Activated T-helper 1 cell treated with anti-CD3 and anti-CD28 coated beads, Interleukin-12 subunit alpha, Interleukin-12 subunit beta, Interleukin-2, Interleukin-4 antibody, amounts not matched to agents 30 ng/mL and 10 ng/mL and 1 ng/mL, durations not matched to agents 14 hours and 24 hours and 36 hours (primary cell): ENCODE results near the gene MLH3. TPM values are rescaled to one million over a fixed set of nuclear protein-coding genes. Genes with fewer than 3 reads are reported as not detected.
A peak's percentile ranks its signal among the peaks of the same experiment; 100 is the strongest.

Experiments
- DNase-seq: peaks from one replicate; pipeline ENCODE4 v3.0.0; 2021; ENCODE audit warnings: low spot score
- H3K27ac Mint-ChIP-seq: one replicate; pipeline ENCODE4 v1.8.0; 2021; ENCODE audit warnings: mild to moderate bottlenecking, mixed read lengths
- H3K27me3 Mint-ChIP-seq: one replicate; pipeline ENCODE4 v1.8.0; 2022; ENCODE audit warnings: mild to moderate bottlenecking, moderate library complexity, mixed read lengths; ENCODE audit not compliant: insufficient read depth
- H3K36me3 Mint-ChIP-seq: one replicate; pipeline ENCODE4 v1.8.0; 2021; ENCODE audit warnings: low read depth, mixed read lengths
- H3K4me1 Mint-ChIP-seq: one replicate; pipeline ENCODE4 v1.8.0; 2021; ENCODE audit warnings: low read depth, mixed read lengths
- H3K4me3 Mint-ChIP-seq: one replicate; pipeline ENCODE4 v1.8.0; 2021; ENCODE audit warnings: mild to moderate bottlenecking, moderate library complexity, mixed read lengths
- H3K9me3 Mint-ChIP-seq: one replicate; pipeline ENCODE4 v1.8.0; 2021; ENCODE audit warnings: mixed read lengths
- intact Hi-C: fragments of 100-400 bp; cut with micrococcal nuclease; formaldehyde crosslinking; loops from one replicate; pipeline ENCODE4 v1.15.1; 2024
- total RNA-seq: library from RNA; stranded (reverse); gene quantifications from 2 replicates; pipeline ENCODE4 v1.2.3, GENCODE V29; 2022

Gene MLH3
- total RNA-seq, 1 donor from 2014 or later, result 28.3 TPM

DNA sequence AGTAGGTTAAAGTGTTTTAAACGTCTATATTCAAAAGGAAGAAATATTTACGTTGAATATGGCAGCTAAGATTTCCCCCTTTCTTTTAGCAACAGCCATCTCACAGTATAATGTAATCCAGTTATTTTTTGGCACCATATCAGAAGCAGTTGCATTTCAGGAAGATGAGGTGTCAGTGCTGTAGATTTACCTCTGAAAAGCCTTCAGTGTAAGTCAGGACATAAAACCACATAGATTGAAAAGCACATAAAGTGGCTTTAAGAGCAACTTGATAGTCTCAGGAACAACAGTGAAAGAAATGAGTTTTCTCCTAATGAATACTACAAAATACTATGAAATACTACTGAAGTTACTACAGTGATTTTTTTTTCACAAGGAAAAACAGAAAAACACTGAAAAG lies 6.9 kb downstream of the MLH3 start:
- intact Hi-C loops, result no loop called here
- Mint-ChIP-seq H3K4me1 (peaks cover 46% of the 10 kb centered on the region), H3K36me3 (peaks cover 41% of the 10 kb centered on the region), H3K27me3 (no peaks in the 10 kb centered on the region), H3K4me3 (no peak overlapping the region), H3K27ac (no peak overlapping the region), H3K9me3 (no peaks in the 10 kb centered on the region)
- no peak for DNase-seq

DNA sequence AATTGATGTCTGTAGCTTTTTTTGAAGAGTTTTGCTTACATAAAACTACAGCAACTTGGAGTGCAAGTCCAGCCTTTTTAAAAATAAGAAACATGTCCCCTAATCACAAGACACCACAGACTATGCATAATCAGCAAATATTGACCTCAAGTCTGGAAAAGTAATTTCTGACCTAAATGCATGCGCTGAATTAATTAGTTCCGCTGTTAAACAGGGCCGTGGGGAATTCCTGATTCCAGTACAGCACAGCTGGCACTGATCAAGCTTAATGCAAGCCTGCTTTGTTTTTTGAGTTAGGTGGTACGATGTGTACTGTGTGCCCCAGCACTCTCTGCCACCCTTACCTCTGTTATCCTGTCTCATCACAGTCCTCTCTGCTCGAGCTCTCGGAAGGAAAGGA lies 9.2 kb downstream of the MLH3 start:
- intact Hi-C loops, result no loop called here
- peaks cover 33% of the 10 kb centered on the region for H3K36me3 Mint-ChIP-seq
- H3K9me3 Mint-ChIP-seq, result no peaks in the 10 kb centered on the region
- no peaks in the 10 kb centered on the region for H3K27me3 Mint-ChIP-seq
- H3K27ac Mint-ChIP-seq, result no peak overlapping the region
- no peak for DNase-seq
- H3K4me3 Mint-ChIP-seq, result no peak overlapping the region
- peaks cover 30% of the 10 kb centered on the region for H3K4me1 Mint-ChIP-seq

DNA sequence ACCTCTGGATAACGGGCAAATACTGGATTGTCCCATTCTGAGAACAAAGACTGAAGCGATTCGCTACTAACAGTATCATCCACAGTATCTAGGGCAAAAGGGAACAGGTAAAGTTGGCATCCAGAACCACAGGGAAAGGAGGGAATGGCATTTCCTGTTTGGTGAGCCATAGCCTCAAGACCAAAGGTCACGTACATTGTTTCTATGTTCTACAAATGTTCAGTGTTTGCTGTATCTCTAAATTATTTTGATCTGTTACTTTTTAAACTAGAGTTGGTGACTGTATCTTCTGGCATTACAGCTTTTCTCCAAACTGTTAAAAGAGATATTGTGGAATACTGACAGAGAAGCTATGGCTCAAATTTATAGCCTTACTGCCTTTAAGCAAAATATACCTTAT lies 9.7 kb downstream of the MLH3 start:
- DNase-seq, result no peak
- H3K27ac Mint-ChIP-seq, result no peak overlapping the region
- peaks cover 33% of the 10 kb centered on the region for H3K36me3 Mint-ChIP-seq
- H3K27me3 Mint-ChIP-seq, result no peaks in the 10 kb centered on the region
- H3K4me1 Mint-ChIP-seq, result peaks cover 26% of the 10 kb centered on the region
- no peak overlapping the region for H3K4me3 Mint-ChIP-seq
- intact Hi-C loops, result no loop called here
- H3K9me3 Mint-ChIP-seq, result no peaks in the 10 kb centered on the region

DNA sequence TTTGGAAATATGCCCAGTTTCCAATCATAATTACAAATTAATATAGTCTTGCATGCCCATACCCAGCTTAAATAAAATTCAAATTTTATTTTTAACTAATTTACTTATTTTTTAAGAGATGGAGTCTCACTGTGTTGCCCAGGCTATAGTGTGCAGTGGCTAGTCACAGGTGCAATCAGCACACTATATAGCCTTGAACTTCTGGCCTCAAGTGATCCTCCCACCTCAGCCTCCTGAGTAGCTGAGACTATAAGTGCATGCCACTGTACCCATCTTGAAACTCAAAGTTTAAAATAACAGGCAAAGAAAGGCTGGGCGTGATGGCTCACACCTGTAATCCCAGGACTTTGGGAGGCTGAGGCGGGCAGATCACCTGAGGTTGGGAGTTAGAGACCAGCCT lies 10.3 kb downstream of the MLH3 start:
- DNase-seq, result no peak
- Mint-ChIP-seq H3K27ac (no peak overlapping the region), H3K9me3 (no peaks in the 10 kb centered on the region), H3K27me3 (no peaks in the 10 kb centered on the region), H3K4me3 (no peak overlapping the region), H3K4me1 (peaks cover 20% of the 10 kb centered on the region), H3K36me3 (peaks cover 31% of the 10 kb centered on the region)
- intact Hi-C loops, result no loop called here

DNA sequence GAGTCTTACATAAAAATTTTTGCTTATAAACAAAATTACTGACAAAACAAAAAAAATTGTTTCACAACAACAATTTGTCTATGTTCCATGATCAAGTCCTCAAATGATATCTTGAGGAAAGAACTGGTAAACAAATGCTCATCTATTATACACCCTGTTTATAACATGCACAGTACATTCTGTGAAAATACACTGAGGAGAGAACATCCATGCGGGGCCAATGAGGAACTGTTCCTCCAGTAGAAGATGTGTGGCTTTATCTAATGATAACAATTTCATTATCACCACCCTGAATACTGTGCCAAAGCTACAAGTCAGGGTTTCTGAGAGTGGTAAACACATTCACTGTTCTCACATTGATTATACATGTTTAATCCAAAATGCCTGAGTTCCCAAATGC lies 10.8 kb downstream of the MLH3 start:
- Mint-ChIP-seq H3K27me3 (no peaks in the 10 kb centered on the region), H3K4me3 (no peak overlapping the region), H3K36me3 (peaks cover 30% of the 10 kb centered on the region)

DNA sequence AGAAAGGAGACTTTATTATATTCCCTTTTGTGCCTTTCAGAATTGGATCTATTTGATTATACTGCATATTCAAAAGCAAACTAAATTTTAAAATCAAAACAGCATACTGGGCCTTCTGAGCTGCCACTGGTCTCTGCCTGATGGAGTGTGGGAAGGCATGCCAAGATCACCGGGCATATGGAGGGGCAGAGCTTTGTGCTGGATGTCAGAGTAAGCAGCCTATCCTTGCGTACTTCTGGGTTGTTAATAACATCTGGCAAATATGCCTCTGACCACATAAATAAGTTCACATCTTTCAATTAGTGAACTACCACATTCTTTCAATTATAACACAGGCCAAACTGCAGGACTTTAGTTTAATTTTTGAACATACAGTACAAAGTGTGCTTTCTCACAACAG lies 18.3 kb downstream of the MLH3 start:
- Mint-ChIP-seq H3K9me3 (no peaks in the 10 kb centered on the region), H3K27me3 (no peaks in the 10 kb centered on the region), H3K4me3 (no peak overlapping the region), H3K36me3 (peaks cover 28% of the 10 kb centered on the region), H3K27ac (no peak overlapping the region), H3K4me1 (no peaks in the 10 kb centered on the region)
- DNase-seq, result no peak
- intact Hi-C loops, result no loop called here

More for the DNA sequence above, 10.8 kb downstream of the MLH3 start:
- intact Hi-C loops, result no loop called here
- no peak for DNase-seq
- H3K27ac Mint-ChIP-seq, result no peak overlapping the region
- H3K9me3 Mint-ChIP-seq, result no peaks in the 10 kb centered on the region
- H3K4me1 Mint-ChIP-seq, result peaks cover 15% of the 10 kb centered on the region

DNA sequence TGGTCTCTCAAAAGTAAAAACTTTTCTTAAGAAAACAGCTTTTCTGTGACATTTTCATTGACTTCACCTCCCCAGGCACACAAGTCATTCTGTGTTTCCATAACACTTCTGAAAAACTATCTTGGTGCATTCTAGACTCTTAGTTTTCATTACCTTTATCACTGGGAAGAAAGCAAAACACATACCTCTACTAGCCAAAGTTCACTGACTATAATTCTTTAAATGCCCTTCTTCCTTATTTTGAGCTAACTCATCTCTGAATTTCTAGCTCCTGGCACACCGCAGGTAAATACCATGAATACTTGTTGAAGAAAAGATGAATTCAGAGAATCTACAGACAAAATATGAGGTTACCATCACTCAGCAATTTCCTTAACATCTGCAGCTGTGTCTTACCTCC lies 21.1 kb downstream of the MLH3 start:
- Mint-ChIP-seq H3K27me3 (no peaks in the 10 kb centered on the region), H3K36me3 (peaks cover 21% of the 10 kb centered on the region), H3K4me3 (no peak overlapping the region), H3K27ac (no peak overlapping the region), H3K4me1 (no peaks in the 10 kb centered on the region), H3K9me3 (no peaks in the 10 kb centered on the region)
- DNase-seq, result no peak
- intact Hi-C loops, result no loop called here

DNA sequence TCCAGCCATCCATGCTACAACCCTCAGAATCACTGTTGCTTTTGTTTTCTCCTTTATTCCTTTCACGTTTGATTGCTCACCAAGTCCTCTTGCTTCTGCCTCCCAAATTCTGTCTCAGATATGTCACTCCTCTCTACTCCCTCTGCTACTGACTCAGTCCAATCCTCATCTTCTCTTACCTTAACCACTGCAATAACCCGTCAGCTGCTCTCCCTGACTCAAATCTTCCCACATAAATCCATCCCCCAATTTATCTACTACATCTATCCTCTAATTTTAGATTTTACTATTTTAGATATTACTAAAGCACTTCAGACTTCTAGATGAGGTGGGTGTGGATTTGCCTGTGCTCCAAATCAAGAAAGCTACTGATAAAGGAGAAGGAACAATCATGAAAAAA lies 25.4 kb downstream of the MLH3 start:
- intact Hi-C loops, result no loop called here
- no peaks in the 10 kb centered on the region for H3K4me1 Mint-ChIP-seq
- no peak for DNase-seq
- H3K9me3 Mint-ChIP-seq, result no peaks in the 10 kb centered on the region
- no peak overlapping the region for H3K4me3 Mint-ChIP-seq
- no peaks in the 10 kb centered on the region for H3K27me3 Mint-ChIP-seq
- peaks cover 23% of the 10 kb centered on the region for H3K36me3 Mint-ChIP-seq
- H3K27ac Mint-ChIP-seq, result no peak overlapping the region

DNA sequence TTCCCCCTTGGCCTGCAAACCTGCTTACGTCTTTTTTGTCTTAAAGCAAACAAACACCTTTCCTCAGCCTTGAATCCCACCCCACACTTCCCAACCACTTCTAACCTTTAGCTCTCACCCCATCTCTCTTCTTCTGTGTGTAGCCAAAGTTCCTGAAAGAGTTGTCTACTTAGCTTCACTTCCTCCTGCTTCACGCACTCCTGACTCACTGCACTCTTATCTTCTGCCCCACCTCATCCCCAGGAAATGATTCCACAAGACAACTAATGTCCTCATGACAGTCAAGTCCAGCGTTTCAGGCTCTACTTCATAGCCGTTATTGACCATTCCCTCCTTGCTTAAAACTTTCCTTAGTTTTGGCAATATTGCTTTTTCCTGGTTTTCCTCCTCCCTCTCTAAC lies 26.2 kb downstream of the MLH3 start:
- Mint-ChIP-seq H3K36me3 (peaks cover 21% of the 10 kb centered on the region), H3K27ac (no peak overlapping the region), H3K4me3 (no peak overlapping the region), H3K4me1 (no peaks in the 10 kb centered on the region), H3K27me3 (no peaks in the 10 kb centered on the region), H3K9me3 (no peaks in the 10 kb centered on the region)
- DNase-seq, result no peak
- intact Hi-C loops, result no loop called here

DNA sequence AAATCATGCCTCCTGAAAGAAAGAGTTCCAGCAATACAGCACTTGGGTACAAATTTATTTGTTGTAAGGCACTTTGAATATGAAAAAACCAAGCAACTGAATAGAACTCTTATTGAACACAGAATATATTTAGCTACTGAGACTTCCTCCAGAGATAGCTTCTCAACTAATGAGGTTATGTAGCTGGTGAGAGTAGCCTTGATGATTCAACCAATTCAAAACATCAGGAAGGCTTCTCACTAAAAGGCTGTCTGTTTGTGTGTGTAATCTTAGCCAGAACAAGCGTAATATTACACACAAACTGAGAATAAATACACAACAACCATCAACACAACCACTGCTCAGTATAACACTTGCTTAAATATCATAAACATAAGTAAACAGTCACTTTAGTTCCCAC lies 28.2 kb downstream of the MLH3 start:
- Mint-ChIP-seq H3K27ac (no peak overlapping the region), H3K4me3 (no peak overlapping the region), H3K36me3 (peaks cover 23% of the 10 kb centered on the region), H3K9me3 (no peaks in the 10 kb centered on the region), H3K4me1 (no peaks in the 10 kb centered on the region), H3K27me3 (no peaks in the 10 kb centered on the region)
- DNase-seq, result no peak
- intact Hi-C loops, result no loop called here

DNA sequence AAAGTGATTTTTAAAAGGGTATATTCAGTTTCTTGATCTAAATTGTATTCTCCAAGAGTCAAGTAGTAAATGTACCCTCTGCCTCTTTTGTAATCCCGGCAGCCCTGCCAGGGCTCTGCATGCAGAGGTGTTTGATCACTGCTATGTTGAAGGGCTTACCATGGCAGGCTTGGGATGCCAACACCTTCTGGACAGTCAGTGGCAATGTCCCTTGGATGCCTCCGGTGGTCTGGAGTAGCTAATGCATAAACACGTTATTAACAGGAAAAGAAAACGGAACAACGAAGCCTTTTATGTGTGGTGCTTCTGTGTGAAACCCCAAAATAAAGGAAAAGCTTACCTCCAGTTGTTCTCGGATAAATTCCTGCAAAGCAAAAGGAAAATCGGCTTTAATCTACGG lies 28.6 kb downstream of the MLH3 start:
- Mint-ChIP-seq H3K4me3 (no peak overlapping the region), H3K27ac (no peak overlapping the region), H3K4me1 (no peaks in the 10 kb centered on the region), H3K9me3 (no peaks in the 10 kb centered on the region), H3K27me3 (no peaks in the 10 kb centered on the region), H3K36me3 (peaks cover 21% of the 10 kb centered on the region)
- DNase-seq, result no peak
- intact Hi-C loops, result no loop called here

DNA sequence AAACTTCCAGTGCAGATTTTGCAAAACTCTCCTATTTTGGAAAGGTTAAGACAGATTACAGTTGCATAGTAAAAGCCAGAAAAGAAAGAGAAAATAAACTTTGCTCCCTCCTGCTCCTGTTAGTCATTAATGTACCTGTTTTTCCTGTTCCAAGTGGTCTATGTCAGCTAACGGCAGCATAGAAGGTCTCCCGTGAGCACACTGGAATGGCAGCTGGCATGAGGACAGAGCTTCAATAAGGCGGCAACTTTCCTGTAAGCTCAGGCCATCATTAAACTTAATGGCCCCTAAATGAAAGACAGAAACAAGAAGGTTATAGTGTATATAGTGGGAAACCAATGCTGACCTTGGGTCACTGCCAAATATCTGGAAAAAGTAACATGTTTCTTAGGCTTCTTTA lies 32.6 kb downstream of the MLH3 start:
- Mint-ChIP-seq H3K27ac (no peak overlapping the region), H3K27me3 (no peaks in the 10 kb centered on the region), H3K4me1 (no peaks in the 10 kb centered on the region), H3K36me3 (peaks cover 37% of the 10 kb centered on the region), H3K9me3 (no peaks in the 10 kb centered on the region), H3K4me3 (no peak overlapping the region)
- DNase-seq, result no peak
- intact Hi-C loops, result no loop called here

DNA sequence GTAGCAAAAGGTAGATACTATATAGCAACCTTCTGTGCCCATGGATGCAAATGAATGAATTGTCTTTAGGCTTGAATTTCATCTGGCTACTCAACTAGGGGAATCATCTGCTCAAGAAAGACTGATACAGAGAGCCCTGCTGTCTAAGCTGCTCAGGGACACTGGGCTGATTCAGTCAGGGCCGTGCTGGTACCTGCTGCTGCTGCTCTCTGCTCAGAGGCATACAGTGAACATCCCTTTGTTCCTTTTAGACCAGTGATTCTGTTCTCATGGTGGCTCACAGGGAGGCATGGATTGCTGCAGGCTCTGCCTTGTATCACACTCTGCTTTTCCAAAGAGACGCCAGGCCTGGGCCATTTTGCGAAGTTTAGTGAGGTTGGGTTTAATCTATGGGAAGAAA lies 34.5 kb downstream of the MLH3 start:
- Mint-ChIP-seq H3K27me3 (no peaks in the 10 kb centered on the region), H3K4me3 (no peak overlapping the region), H3K36me3 (peaks cover 39% of the 10 kb centered on the region), H3K4me1 (peaks cover 3% of the 10 kb centered on the region), H3K27ac (peak overlapping the region; percentile 43), H3K9me3 (no peaks in the 10 kb centered on the region)
- DNase-seq, result no peak
- intact Hi-C loops, result no loop called here

DNA sequence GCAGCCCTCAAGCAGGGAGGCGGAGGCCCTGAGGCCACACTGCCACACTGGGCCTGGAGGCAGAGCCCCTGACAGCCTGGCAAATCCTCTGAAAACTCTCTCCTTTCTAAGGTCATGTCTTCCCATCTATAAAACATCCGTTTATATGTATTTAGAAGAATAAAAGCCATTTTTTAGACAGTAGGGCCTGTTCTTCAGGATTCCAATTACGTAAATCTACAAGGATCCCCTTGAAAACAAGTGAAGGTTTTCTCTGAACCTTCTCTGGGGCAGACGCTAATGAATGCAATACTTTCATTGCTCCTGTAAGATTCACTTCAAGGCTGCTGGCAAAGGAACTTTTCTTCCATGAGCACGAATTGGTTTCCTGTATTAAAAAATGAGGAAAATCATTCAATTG lies 35.8 kb downstream of the MLH3 start:
- H3K9me3 Mint-ChIP-seq, result no peaks in the 10 kb centered on the region
- H3K27ac Mint-ChIP-seq, result no peak overlapping the region
- H3K27me3 Mint-ChIP-seq, result no peaks in the 10 kb centered on the region
- H3K36me3 Mint-ChIP-seq, result peaks cover 40% of the 10 kb centered on the region
- intact Hi-C loops, result no loop called here
- H3K4me1 Mint-ChIP-seq, result peaks cover 12% of the 10 kb centered on the region
- DNase-seq, result no peak
- no peak overlapping the region for H3K4me3 Mint-ChIP-seq
